COR-L47 (cell line): ENCODE results near the gene NDUFAB1.
"Not testable (repeated sequence)": the region's sequence is repeated elsewhere in the genome, so short reads cannot be mapped to it uniquely, and the experiment has no call there.

Source experiments
- DNase-seq: peaks from one replicate; lab custom pipeline; 2025; lab: John Stamatoyannopoulos, UW

Gene NDUFAB1

GRCh38 chr16:23584186-23585076, 11.7 kb downstream of the NDUFAB1 start:
- no peak for DNase-seq

GRCh38 chr16:23583271-23583670, 12.8 kb downstream of the NDUFAB1 start:
- not testable (repeated sequence) for DNase-seq

GRCh38 chr16:23581764-23582163, 14.4 kb downstream of the NDUFAB1 start:
- no peak for DNase-seq

GRCh38 chr16:23580391-23580790, 15.7 kb downstream of the NDUFAB1 start:
- no peak for DNase-seq

- no peak for DNase-seq
Measured at GRCh38 chr16:23579371-23579770, 16.7 kb downstream of the NDUFAB1 start.

GRCh38 chr16:23578101-23578830, 17.9 kb downstream of the NDUFAB1 start:
- DNase-seq: no peak

GRCh38 chr16:23577493-23577892, 18.6 kb downstream of the NDUFAB1 start:
- DNase-seq: no peak

GRCh38 chr16:23575834-23576233, 20.3 kb downstream of the NDUFAB1 start:
- DNase-seq: no peak

- no peak for DNase-seq
Measured at GRCh38 chr16:23573817-23574216, 22.3 kb downstream of the NDUFAB1 start.

- no peak for DNase-seq
Measured at GRCh38 chr16:23572394-23572793, 23.7 kb downstream of the NDUFAB1 start.

GRCh38 chr16:23571895-23572294, 24.2 kb downstream of the NDUFAB1 start:
- no peak for DNase-seq

- DNase-seq: no peak
Measured at GRCh38 chr16:23570992-23571632, 25.0 kb downstream of the NDUFAB1 start.

GRCh38 chr16:23567602-23568001, 28.5 kb downstream of the NDUFAB1 start:
- no peak for DNase-seq

GRCh38 chr16:23566724-23567123, 29.4 kb downstream of the NDUFAB1 start:
- DNase-seq: no peak

GRCh38 chr16:23564575-23565363, 31.3 kb downstream of the NDUFAB1 start:
- DNase-seq: no peak

GRCh38 chr16:23563186-23563585, 32.9 kb downstream of the NDUFAB1 start:
- no peak for DNase-seq

- no peak for DNase-seq
Measured at GRCh38 chr16:23562505-23562904, 33.6 kb downstream of the NDUFAB1 start.

GRCh38 chr16:23561586-23561985, 34.5 kb downstream of the NDUFAB1 start:
- DNase-seq: no peak

GRCh38 chr16:23557779-23558702, 38.1 kb downstream of the NDUFAB1 start:
- DNase-seq: no peak

- peak; percentile 97 for DNase-seq
Measured at GRCh38 chr16:23556881-23557778, 39.0 kb downstream of the NDUFAB1 start, which contains the start of the genes EARS2 and UBFD1. TSS of gene EARS2 (minus strand) at chr16:23557350. CDS start at chr16:23557343, 7 bp downstream. TSS of gene UBFD1 (plus strand) at chr16:23557727. CDS start at chr16:23557743, 16 bp downstream.
